Bronchial epithelial cell (primary cell): ENCODE results near the gene MAST4. TPM values are rescaled to one million over a fixed set of nuclear protein-coding genes. Genes with fewer than 3 reads are reported as not detected.

Experiments
- DNase-seq: peaks from one replicate; pipeline ENCODE4 v3.0.0-alpha.2; 2010; ENCODE audit warnings: low read depth
- FAIRE-seq: peaks from 2 replicates; lab custom pipeline; 2011; peaks lifted over from hg19 to GRCh38; lab: Jason Lieb, UNC
- H3K27me3 ChIP-seq: 2 replicates; pipeline ENCODE4 v1.5.1; 2011; ENCODE audit warnings: low read length; ENCODE audit not compliant: control insufficient read depth, insufficient read depth
- H3K36me3 ChIP-seq: 2 replicates; pipeline ENCODE4 v1.5.1; 2011; ENCODE audit warnings: low read length; ENCODE audit not compliant: control insufficient read depth, insufficient read depth
- H3K4me3 ChIP-seq: 2 replicates; pipeline ENCODE4 v1.5.1; 2011; ENCODE audit warnings: mild to moderate bottlenecking, low read depth, low read length, control low read depth
- CTCF ChIP-seq: IDR thresholded peaks from 2 replicates; pipeline ENCODE4 v1.5.1; 2011; ENCODE audit warnings: mild to moderate bottlenecking, moderate library complexity, low read length, control low read depth, inconsistent platforms; ENCODE audit not compliant: insufficient read depth, severe bottlenecking
- total RNA-seq: library from RNA; depleted of rRNA; stranded (reverse); fragments of >200 nt; gene quantifications from 2 replicates; pipeline ENCODE4 v1.2.1, GENCODE V29; 2014

Gene MAST4
- total RNA-seq, 1 donor from 2014 or later, result 10.3 TPM

- TF ChIP-seq CTCF, result no peak
- FAIRE-seq (no peak), DNase-seq (no peak)
- Histone ChIP-seq H3K27me3 (no peaks in the 10 kb centered on the region), H3K4me3 (no peak overlapping the region), H3K36me3 (no peaks in the 10 kb centered on the region)
These were observed 183.3 kb downstream of the MAST4 start for GRCh38 chr5:66779528-66779927.

- no peak for TF ChIP-seq CTCF
- Histone ChIP-seq H3K4me3 (no peak overlapping the region), H3K36me3 (no peaks in the 10 kb centered on the region), H3K27me3 (no peaks in the 10 kb centered on the region)
- no peak for FAIRE-seq
- no peak for DNase-seq
These were observed 192.4 kb downstream of the MAST4 start for GRCh38 chr5:66788556-66788955.

GRCh38 chr5:66789434-66789833, 193.2 kb downstream of the MAST4 start:
- no peak overlapping the region for H3K4me3 ChIP-seq
- no peaks in the 10 kb centered on the region for H3K27me3 ChIP-seq
- no peaks in the 10 kb centered on the region for H3K36me3 ChIP-seq
- FAIRE-seq, result peak; percentile 7
- TF ChIP-seq CTCF, result no peak
- DNase-seq, result no peak

GRCh38 chr5:66793049-66793448, 196.9 kb downstream of the MAST4 start:
- no peak for TF ChIP-seq CTCF

GRCh38 chr5:66795682-66796081, 199.5 kb downstream of the MAST4 start:
- no peak for TF ChIP-seq CTCF
- Histone ChIP-seq H3K27me3 (no peaks in the 10 kb centered on the region), H3K36me3 (no peaks in the 10 kb centered on the region), H3K4me3 (no peak overlapping the region)
- DNase-seq, result no peak
- FAIRE-seq, result no peak

More at GRCh38 chr5:66793049-66793448, 196.9 kb downstream of the MAST4 start:
- FAIRE-seq (no peak), DNase-seq (no peak)
- no peak overlapping the region for H3K4me3 ChIP-seq
- H3K27me3 ChIP-seq, result no peaks in the 10 kb centered on the region
- H3K36me3 ChIP-seq, result no peaks in the 10 kb centered on the region

- H3K4me3 ChIP-seq, result no peak overlapping the region
- FAIRE-seq, result peak; percentile 36
- DNase-seq, result no peak
- TF ChIP-seq CTCF, result peak; percentile 3
- H3K36me3 ChIP-seq, result no peaks in the 10 kb centered on the region
- no peaks in the 10 kb centered on the region for H3K27me3 ChIP-seq
These were observed 200.4 kb downstream of the MAST4 start for GRCh38 chr5:66796305-66797292.
